ENCODE measurements around the gene C10orf67.
"Not testable (repeated sequence)": the region's sequence is repeated elsewhere in the genome, so short reads cannot be mapped to it uniquely, and the experiment has no call there.

Gene C10orf67

GRCh38 chr10:23315966-23316365 lies 28.6 kb downstream of the C10orf67 start:
- no peak for DNase-seq (ENCODE audit: low read depth, low spot score)
- in situ Hi-C loops (cut with HindIII; ENCODE audit: low sequenced_read_pairs) = no loop called here
- H3K4me3 ChIP-seq (ENCODE audit: low read depth, low read length) = no peak overlapping the region
- no peak for TF ChIP-seq CTCF (IDR thresholded peaks at IDR 0.05; ENCODE audit: low read depth, low read length)

- H3K4me3 ChIP-seq (ENCODE audit: low read depth, low read length) = no peak overlapping the region
- DNase-seq (ENCODE audit: low read depth, low spot score) = peak; percentile 80
- in situ Hi-C loops (cut with HindIII; ENCODE audit: low sequenced_read_pairs) = no loop called here
- TF ChIP-seq CTCF (IDR thresholded peaks at IDR 0.05; ENCODE audit: low read depth, low read length) = peak; percentile 60
These were observed 29.8 kb downstream of the C10orf67 start for GRCh38 chr10:23314835-23315239.

GRCh38 chr10:23311034-23311433 lies 33.6 kb downstream of the C10orf67 start:
- no peak for DNase-seq (ENCODE audit: low read depth, low spot score)
- H3K4me3 ChIP-seq (ENCODE audit: low read depth, low read length) = no peak overlapping the region
- TF ChIP-seq CTCF (IDR thresholded peaks at IDR 0.05; ENCODE audit: low read depth, low read length) = no peak
- in situ Hi-C loops (cut with HindIII; ENCODE audit: low sequenced_read_pairs) = no loop called here

GRCh38 chr10:23310404-23310803 lies 34.2 kb downstream of the C10orf67 start:
- no peak overlapping the region for H3K4me3 ChIP-seq (ENCODE audit: low read depth, low read length)
- no peak for TF ChIP-seq CTCF (IDR thresholded peaks at IDR 0.05; ENCODE audit: low read depth, low read length)
- in situ Hi-C loops (cut with HindIII; ENCODE audit: low sequenced_read_pairs) = no loop called here
- no peak for DNase-seq (ENCODE audit: low read depth, low spot score)

GRCh38 chr10:23299961-23300360 lies 44.6 kb downstream of the C10orf67 start:
- DNase-seq (ENCODE audit: low read depth, low spot score); in situ Hi-C loops (cut with HindIII; ENCODE audit: low sequenced_read_pairs); H3K4me3 ChIP-seq (ENCODE audit: low read depth, low read length): not testable (repeated sequence)

GRCh38 chr10:23294638-23295247 lies 49.9 kb downstream of the C10orf67 start:
- TF ChIP-seq CTCF (IDR thresholded peaks at IDR 0.05; ENCODE audit: low read depth, low read length) = peak; percentile 58
- in situ Hi-C loops (cut with HindIII; ENCODE audit: low sequenced_read_pairs) = no loop called here
- no peak overlapping the region for H3K4me3 ChIP-seq (ENCODE audit: low read depth, low read length)
- peak; percentile 5 for DNase-seq (ENCODE audit: low read depth, low spot score)

GRCh38 chr10:23293973-23294590 lies 50.5 kb downstream of the C10orf67 start:
- H3K4me3 ChIP-seq (ENCODE audit: low read depth, low read length) = no peak overlapping the region
- DNase-seq (ENCODE audit: low read depth, low spot score) = no peak
- in situ Hi-C loops (cut with HindIII; ENCODE audit: low sequenced_read_pairs) = no loop called here
- TF ChIP-seq CTCF (IDR thresholded peaks at IDR 0.05; ENCODE audit: low read depth, low read length) = no peak
